Endothelial cell of umbilical vein (primary cell): ENCODE data around the gene MTM1. TPM values are rescaled to one million over a fixed set of nuclear protein-coding genes. Genes with fewer than 3 reads are reported as not detected.

ENCODE experiments used
- BruUV-seq: library from RNA; stranded (reverse); fragments of 400-500 nt; replicated peaks from 2 replicates; lab custom pipeline; 2021; lab: Mats Ljungman, UMichigan
- CTCF ChIA-PET: fragments of 300-600, 350-600 bp; sonication (Branson Sonifier 250); formaldehyde crosslinking; loops from one replicate; lab custom pipeline; 2021; ENCODE audit warnings: antibody characterized with exemption, inconsistent platforms; lab: Charles Lee
- POLR2A ChIA-PET: fragments of 300-600, 350-600 bp; sonication (Branson Sonifier 250); formaldehyde crosslinking; loops from one replicate; lab custom pipeline; 2021; ENCODE audit warnings: antibody characterized with exemption, inconsistent platforms; lab: Charles Lee
- DNase-seq: peaks from one replicate; pipeline ENCODE4 v3.0.0-alpha.2; 2011; ENCODE audit warnings: low read depth, low spot score
- FAIRE-seq: peaks from 2 replicates; lab custom pipeline; 2011; peaks lifted over from hg19 to GRCh38; lab: Jason Lieb, UNC
- H2AFZ ChIP-seq: 2 replicates; pipeline ENCODE4 v1.6.0; 2012; ENCODE audit warnings: low read depth, low read length, control low read depth, inconsistent platforms
- H3K27ac ChIP-seq: 2 replicates; pipeline ENCODE4 v1.5.1; 2011; ENCODE audit warnings: low read depth, mild to moderate bottlenecking, control low read depth, low read length, moderate library complexity; ENCODE audit not compliant: insufficient read depth
- H3K27me3 ChIP-seq, 2 experiments: 2 replicates each; pipeline versions ENCODE4 v1.6.0 to v1.6.1; 2011; ENCODE audit warnings: low read length in 2 of 2, mixed read lengths in 1 of 2; ENCODE audit not compliant: control insufficient read depth in 2 of 2, insufficient read depth in 2 of 2
- H3K36me3 ChIP-seq, 2 experiments: 2 replicates in 1 of 2; 3 replicates in 1 of 2; pipeline ENCODE4 v1.5.1; 2011; ENCODE audit warnings: low read length in 2 of 2, mild to moderate bottlenecking in 1 of 2, moderate library complexity in 1 of 2; ENCODE audit not compliant: control insufficient read depth in 2 of 2, insufficient read depth in 2 of 2; ENCODE audit errors: extremely low read depth in 1 of 2
- H3K4me1 ChIP-seq: 3 replicates; pipeline ENCODE4 v1.5.1; 2011; ENCODE audit warnings: mild to moderate bottlenecking, low read length; ENCODE audit not compliant: control insufficient read depth, insufficient read depth; ENCODE audit errors: extremely low read depth
- H3K4me2 ChIP-seq: 2 replicates; pipeline ENCODE4 v1.6.1; 2011; ENCODE audit warnings: low read length, control low read depth, mixed read lengths; ENCODE audit not compliant: insufficient read depth
- H3K4me3 ChIP-seq, 3 experiments: fragments of 200-600 bp in 1 of 3; sonication (generic), shearing (Covaris generic) in 1 of 3; replicated peaks in 1 of 3; 2 replicates each; pipeline ENCODE4 v1.5.1; 2011 to 2016; ENCODE audit warnings: control low read depth in 3 of 3, low read length in 3 of 3, mild to moderate bottlenecking in 2 of 3, inconsistent platforms in 1 of 3, low read depth in 1 of 3, moderate library complexity in 1 of 3; ENCODE audit not compliant: insufficient read depth in 1 of 3
- H3K79me2 ChIP-seq: 2 replicates; pipeline ENCODE4 v1.6.0; 2012; ENCODE audit warnings: low read length, inconsistent platforms; ENCODE audit not compliant: control insufficient read depth, insufficient read depth
- H3K9ac ChIP-seq: replicated peaks from 2 replicates; pipeline ENCODE3; 2011; ENCODE audit warnings: low read length, control low read depth; ENCODE audit not compliant: insufficient read depth; ENCODE audit errors: extremely low read depth
- H3K9me1 ChIP-seq: replicated peaks from 3 replicates; pipeline ENCODE4 v1.6.0; 2011; ENCODE audit warnings: mild to moderate bottlenecking, low read length; ENCODE audit not compliant: control insufficient read depth, insufficient read depth; ENCODE audit errors: extremely low read depth
- H3K9me3 ChIP-seq: replicated peaks from 2 replicates; pipeline ENCODE4 v1.5.1; 2012; ENCODE audit warnings: low read length, inconsistent platforms; ENCODE audit not compliant: control insufficient read depth, insufficient read depth
- H4K20me1 ChIP-seq: replicated peaks from 2 replicates; pipeline ENCODE3; 2011; ENCODE audit warnings: mild to moderate bottlenecking, low read length; ENCODE audit not compliant: control insufficient read depth, insufficient read depth; ENCODE audit errors: extremely low read depth
- CTCF ChIP-seq, 2 donors: IDR thresholded peaks; 1 replicate in 1 of 2; 2 replicates in 1 of 2; pipeline ENCODE4 v1.5.1; 2011; ENCODE audit warnings: low read length in 2 of 2, mild to moderate bottlenecking in 2 of 2, moderate library complexity in 2 of 2, control low read depth in 1 of 2, inconsistent platforms in 1 of 2, low read depth in 1 of 2; ENCODE audit not compliant: insufficient read depth in 1 of 2; ENCODE audit errors: extremely low read depth in 1 of 2
- EZH2 ChIP-seq: IDR thresholded peaks from 2 replicates; pipeline ENCODE4 v1.6.1; 2012; ENCODE audit warnings: borderline replicate concordance, low read depth, mild to moderate bottlenecking, moderate library complexity, low read length, inconsistent platforms; ENCODE audit not compliant: severe bottlenecking
- FOS ChIP-seq: IDR thresholded peaks from 2 replicates; pipeline ENCODE4 v1.6.1; 2011; ENCODE audit warnings: mild to moderate bottlenecking, low read length, moderate library complexity, borderline replicate concordance; ENCODE audit not compliant: insufficient read depth
- GATA2 ChIP-seq: IDR thresholded peaks from 2 replicates; pipeline ENCODE4 v1.7.0; 2011; ENCODE audit warnings: low read depth, mild to moderate bottlenecking, moderate library complexity, mixed read lengths, low read length; ENCODE audit not compliant: insufficient read length, insufficient read depth
- JUN ChIP-seq: IDR thresholded peaks from 2 replicates; pipeline ENCODE4 v1.6.1; 2011; ENCODE audit warnings: borderline replicate concordance, low read depth; ENCODE audit not compliant: insufficient read length, insufficient read depth
- MAX ChIP-seq: IDR thresholded peaks from 2 replicates; pipeline ENCODE4 v1.6.1; 2011; ENCODE audit not compliant: insufficient read depth, insufficient read length
- MYC ChIP-seq: IDR thresholded peaks from one replicate; pipeline ENCODE4 v1.6.1; 2011; ENCODE audit warnings: mild to moderate bottlenecking, low read depth, low read length
- POLR2A ChIP-seq: IDR thresholded peaks from 2 replicates; pipeline ENCODE4 v1.6.1; 2012; ENCODE audit warnings: low read depth, mild to moderate bottlenecking, control low read depth, low read length
- POLR2AphosphoS5 ChIP-seq: IDR thresholded peaks from 2 replicates; pipeline ENCODE4 v1.6.1; 2012; ENCODE audit warnings: low read depth, mild to moderate bottlenecking, control low read depth, low read length, moderate library complexity; ENCODE audit not compliant: insufficient read depth
- dilution Hi-C: fragments of 300-500 bp; cut with MboI; formaldehyde crosslinking; loops from one replicate; pipeline ENCODE4 v1.15.0; 2019; ENCODE audit warnings: low sequenced_read_pairs; ENCODE audit not compliant: extremely low pct_ligation_motif_present
- intact Hi-C: fragments of 100-400 bp; cut with micrococcal nuclease; formaldehyde crosslinking; loops from one replicate; pipeline ENCODE4 v1.10.0; 2022
- polyA plus RNA-seq, 4 experiments: library from polyadenylated mRNA; depleted of rRNA in 3 of 4; stranded (reverse) in 3 of 4; unstranded in 1 of 4; fragments of >200 nt; gene quantifications; 2 replicates each; pipeline versions ENCODE4 v1.2.1 to v1.2.3, GENCODE V29; 2011 to 2012; ENCODE audit warnings: missing spikeins in 1 of 4
- total RNA-seq: library from RNA; stranded (reverse); gene quantifications from 2 replicates; pipeline ENCODE4 v1.2.3, GENCODE V29; 2021

MTM1 gene
- total and polyA plus RNA-seq, 2 donors (not counting 3 experiments of a cell fraction or from before 2014, with no cell fraction given): 2.4 to 13.2 TPM

DNA sequence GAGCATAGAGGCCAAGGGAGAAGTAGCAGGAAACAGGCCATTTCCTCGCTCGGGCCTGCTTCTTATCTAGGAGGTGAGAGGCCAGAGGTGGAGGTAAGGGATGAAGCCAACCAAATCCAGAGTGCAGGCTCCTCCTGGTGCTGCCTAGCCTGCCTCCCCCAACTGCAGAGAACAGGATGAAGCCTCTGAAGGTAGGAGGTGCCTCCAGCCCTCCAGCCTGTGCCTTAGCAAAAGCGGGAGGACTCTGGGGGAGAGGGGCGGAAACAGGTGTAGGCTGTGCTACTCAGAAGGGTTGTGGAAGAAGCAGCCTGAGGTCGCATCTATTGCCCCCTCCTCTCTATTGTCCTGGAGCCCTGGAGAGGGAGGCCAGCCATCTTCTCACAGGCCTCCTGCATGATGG, 2.9 kb upstream of the MTM1 start:
- dilution Hi-C loops: no loop called here
- ChIA-PET POLR2A (no interaction called here), CTCF (no interaction called here)
- no peak overlapping the region for H3K4me3 ChIP-seq
- H4K20me1 ChIP-seq: no peaks in the 10 kb centered on the region
- H3K9me3 ChIP-seq: no peaks in the 10 kb centered on the region
- H3K79me2 ChIP-seq: no peaks in the 10 kb centered on the region
- H3K9me1 ChIP-seq: no peaks in the 10 kb centered on the region
- intact Hi-C loops: no loop called here
- TF ChIP-seq GATA2 (no peak), JUN (no peak), MAX (no peak)
- no peak for DNase-seq
- H3K4me1 ChIP-seq: peaks cover 9% of the 10 kb centered on the region
- H3K9ac ChIP-seq: no peak overlapping the region
- no peak overlapping the region for H3K4me2 ChIP-seq
- H2AFZ ChIP-seq: no peak overlapping the region
- H3K27me3 ChIP-seq: no peaks in the 10 kb centered on the region
- BruUV-seq: no TSS peak
- H3K36me3 ChIP-seq: no peaks in the 10 kb centered on the region
- no peak overlapping the region for H3K27ac ChIP-seq
- no peak for FAIRE-seq

DNA sequence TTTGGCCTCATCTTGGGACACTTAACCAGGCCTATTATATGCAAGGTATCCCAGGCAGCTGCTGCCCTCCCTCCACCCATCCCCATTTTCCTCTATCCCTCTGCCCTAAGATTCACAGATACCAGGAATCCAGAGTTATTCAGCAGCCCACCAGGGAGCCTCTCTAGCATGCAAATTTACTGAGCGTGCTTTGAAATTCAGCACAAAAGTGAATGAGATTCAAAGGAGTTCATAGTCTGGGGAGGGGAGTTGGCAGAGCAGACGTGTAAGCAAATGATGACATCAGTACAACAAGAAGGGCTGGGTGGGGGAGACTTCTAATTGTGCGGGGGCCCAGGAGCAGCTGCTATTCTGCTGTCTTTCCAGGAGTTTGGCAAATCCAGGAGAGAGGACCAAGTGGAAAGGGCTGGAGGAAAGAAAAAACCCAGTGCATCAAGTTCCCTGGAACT, 1.7 kb upstream of the MTM1 start:
- intact Hi-C loops: no loop called here
- H3K27ac ChIP-seq: no peak overlapping the region
- FAIRE-seq (no peak), DNase-seq (no peak)
- CTCF ChIA-PET: no interaction called here
- H3K9me3 ChIP-seq: no peaks in the 10 kb centered on the region
- POLR2A ChIA-PET: no interaction called here
- TF ChIP-seq CTCF (IDR thresholded peaks at IDR 0.05; ENCODE audit: extremely low read depth in 1 of 2, insufficient read depth in 1 of 2, low read depth in 1 of 2, low read length in 2 of 2) (no peak), GATA2 (no peak), MYC (no peak), POLR2A (no peak), JUN (no peak), MAX (no peak), POLR2AphosphoS5 (no peak), EZH2 (no peak), FOS (no peak)
- H3K4me3 ChIP-seq: no peak overlapping the region
- H3K4me1 ChIP-seq: peaks cover 11% of the 10 kb centered on the region
- H3K36me3 ChIP-seq: no peaks in the 10 kb centered on the region
- no TSS peak for BruUV-seq
- H4K20me1 ChIP-seq: no peaks in the 10 kb centered on the region
- dilution Hi-C loops: no loop called here
- no peak overlapping the region for H3K9ac ChIP-seq
- no peak overlapping the region for H3K4me2 ChIP-seq
- no peaks in the 10 kb centered on the region for H3K9me1 ChIP-seq
- H3K79me2 ChIP-seq: no peaks in the 10 kb centered on the region
- no peaks in the 10 kb centered on the region for H3K27me3 ChIP-seq
- H2AFZ ChIP-seq: no peak overlapping the region
